ENCODE measurements around the gene LYPD6. TPM values are rescaled to one million over a fixed set of nuclear protein-coding genes. Genes with fewer than 3 reads are reported as not detected.

LYPD6 gene, protein sequence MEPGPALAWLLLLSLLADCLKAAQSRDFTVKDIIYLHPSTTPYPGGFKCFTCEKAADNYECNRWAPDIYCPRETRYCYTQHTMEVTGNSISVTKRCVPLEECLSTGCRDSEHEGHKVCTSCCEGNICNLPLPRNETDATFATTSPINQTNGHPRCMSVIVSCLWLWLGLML
- total RNA-seq: 1.3 and 2.1 TPM in 2 replicates

DNA sequence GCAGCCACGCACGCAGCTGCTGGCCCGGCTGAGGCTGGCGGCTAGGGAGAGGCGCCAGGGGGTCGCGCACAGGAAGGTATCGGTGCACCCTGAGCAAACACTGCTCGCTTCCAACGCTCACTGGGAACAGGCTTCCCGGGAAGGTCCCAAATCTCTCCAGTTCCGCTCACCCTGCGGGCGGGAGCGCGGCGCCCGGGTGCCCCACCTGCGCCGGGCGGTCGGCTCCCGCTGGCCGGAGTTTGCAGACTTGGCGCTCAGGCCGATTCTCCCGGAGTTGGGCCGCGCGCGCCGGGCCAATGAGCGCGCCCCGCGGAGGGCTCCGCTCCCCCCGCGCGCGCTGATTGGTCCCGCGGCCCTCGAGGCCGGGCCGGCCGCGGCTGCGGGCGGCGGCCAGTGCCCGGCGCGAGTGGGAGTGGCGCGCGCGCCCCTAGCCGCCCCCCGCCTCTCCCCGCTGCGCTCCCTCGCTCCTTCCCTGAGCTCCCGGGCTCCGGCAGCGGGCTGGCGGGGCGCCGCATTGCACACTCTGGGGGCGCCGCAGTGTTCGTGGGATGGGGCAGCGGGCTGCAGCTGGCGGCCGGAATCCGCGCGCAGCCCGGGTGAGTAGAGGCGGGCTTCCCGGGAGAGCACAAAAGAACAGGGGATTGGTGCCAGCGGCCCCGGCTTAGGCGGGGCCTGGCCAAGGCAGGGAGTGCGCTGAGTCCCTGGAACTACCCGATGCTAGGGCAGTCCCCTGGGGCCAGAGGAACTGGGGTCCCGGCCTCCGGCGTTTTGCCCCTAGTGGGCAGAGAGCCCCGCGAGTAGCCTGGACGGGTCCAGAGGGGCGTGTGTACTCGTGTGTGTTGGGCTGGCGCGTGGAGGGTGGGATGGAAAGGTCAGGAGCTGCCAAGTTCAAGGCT is at the start of gene LYPD6:
TSS of gene LYPD6 (plus strand) at position 461 of the 896 bp plus-strand sequence. CDS start 107,122 bp downstream, outside the sequence.

All from vein endothelial cell (primary cell).